GM21723 (cell line): ENCODE data around the gene NDUFAF8.

Experiments
- ATAC-seq: cut with Tn5 transposase; IDR thresholded peaks from one replicate; pipeline ENCODE4 v1.9.1; 2021; ENCODE audit warnings: mild to moderate bottlenecking, moderate library complexity; ENCODE audit not compliant: unreplicated experiment

Gene NDUFAF8

GRCh38 chr17:81238815-81239713 lies at the start of gene NDUFAF8, which contains the start of gene TEPSIN:
NDUFAF8 (plus strand) TSS chr17:81239318; CDS start chr17:81239364, 46 bp downstream.
TEPSIN (minus strand) TSS chr17:81239055; CDS start chr17:81239033, 22 bp downstream.
- peak; percentile 87 for ATAC-seq

DNA sequence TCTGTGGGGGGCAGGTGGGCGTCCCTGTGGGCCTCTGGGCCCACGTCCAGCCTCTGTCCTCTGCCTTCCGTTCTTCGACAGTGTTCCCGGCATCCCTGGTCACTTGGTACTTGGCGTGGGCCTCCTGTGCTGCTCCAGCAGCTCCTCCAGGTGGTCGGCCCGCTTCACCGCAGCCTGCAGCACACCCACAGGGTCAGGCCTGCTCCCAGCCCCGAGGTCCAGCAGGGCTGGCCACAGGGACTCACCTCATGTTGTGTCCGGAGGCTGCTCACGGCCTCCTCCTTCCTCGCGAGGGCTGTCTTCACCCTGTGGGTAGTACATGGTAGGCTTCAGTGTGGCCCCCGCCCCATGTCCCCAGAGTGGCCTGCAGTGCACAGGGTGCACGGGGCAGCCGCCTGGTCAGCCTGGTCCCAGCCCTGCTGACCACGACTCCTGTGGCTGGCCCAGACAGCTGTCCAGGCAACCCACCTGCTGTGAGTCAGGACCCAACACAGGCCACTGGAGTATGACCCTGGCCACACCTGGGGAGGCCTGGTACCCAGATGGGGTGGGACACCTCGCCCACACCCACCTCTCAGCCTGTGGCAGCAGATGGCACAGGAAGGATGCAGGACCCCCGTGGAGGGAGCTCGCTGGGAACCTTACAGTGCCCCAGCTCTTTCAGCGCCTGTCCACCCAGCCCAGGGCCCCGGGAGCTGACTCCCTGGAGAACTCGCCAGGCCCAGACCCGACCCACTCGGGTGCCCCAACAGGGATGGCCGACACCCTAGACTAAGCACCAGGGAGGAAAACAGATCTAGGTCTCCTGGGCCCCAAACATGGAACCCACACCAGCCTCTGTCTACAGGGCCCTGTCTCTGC lies 49.2 kb upstream of the NDUFAF8 start:
- ATAC-seq, result no peak

- no peak for ATAC-seq
Observed at GRCh38 chr17:81190591-81190990, 48.5 kb upstream of the NDUFAF8 start.

DNA sequence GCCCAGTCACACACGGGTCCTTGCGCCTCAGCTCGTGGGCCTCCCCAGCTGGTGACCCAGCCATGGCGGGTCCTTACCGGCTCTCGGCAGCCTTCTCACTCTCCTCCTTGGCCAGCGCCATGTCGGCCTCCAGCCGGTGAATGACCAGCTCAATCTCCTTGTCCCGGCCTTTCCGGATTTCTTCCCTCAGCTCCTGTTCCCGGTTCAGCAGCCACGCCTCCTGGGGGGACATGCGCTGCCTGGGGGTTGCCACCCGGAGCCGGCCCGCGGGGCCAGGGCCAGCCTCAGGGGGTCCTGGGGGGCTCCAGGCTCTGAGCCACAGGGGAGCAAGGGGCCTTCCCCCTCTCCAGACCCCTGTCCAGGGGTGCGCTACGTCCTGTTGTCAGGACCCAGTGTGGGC lies 48.0 kb upstream of the NDUFAF8 start:
- no peak for ATAC-seq

GRCh38 chr17:81191646-81192045 lies 47.5 kb upstream of the NDUFAF8 start:
- no peak for ATAC-seq

GRCh38 chr17:81192386-81193050 lies 46.6 kb upstream of the NDUFAF8 start:
- no peak for ATAC-seq

DNA sequence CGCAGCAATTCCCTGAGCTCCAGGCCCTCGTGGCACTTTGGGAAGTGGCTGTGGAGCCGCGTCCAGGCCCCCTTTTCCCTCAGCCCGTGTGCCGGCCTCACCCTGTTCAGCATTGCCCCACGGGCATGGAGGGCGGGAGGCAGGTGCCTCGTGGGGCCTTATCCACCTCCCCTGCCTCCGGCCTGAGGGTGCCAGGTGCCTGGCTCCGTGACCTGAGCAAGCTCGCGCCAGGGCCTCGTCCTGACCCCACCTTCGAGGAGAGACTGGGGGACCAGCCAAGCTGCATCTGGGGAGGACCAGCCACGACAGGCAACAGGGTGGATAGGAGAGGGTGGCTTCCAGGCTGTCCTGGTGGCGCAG lies 46.1 kb upstream of the NDUFAF8 start:
- ATAC-seq, result no peak

- ATAC-seq, result no peak
Observed at GRCh38 chr17:81193470-81194224, 45.5 kb upstream of the NDUFAF8 start.

DNA sequence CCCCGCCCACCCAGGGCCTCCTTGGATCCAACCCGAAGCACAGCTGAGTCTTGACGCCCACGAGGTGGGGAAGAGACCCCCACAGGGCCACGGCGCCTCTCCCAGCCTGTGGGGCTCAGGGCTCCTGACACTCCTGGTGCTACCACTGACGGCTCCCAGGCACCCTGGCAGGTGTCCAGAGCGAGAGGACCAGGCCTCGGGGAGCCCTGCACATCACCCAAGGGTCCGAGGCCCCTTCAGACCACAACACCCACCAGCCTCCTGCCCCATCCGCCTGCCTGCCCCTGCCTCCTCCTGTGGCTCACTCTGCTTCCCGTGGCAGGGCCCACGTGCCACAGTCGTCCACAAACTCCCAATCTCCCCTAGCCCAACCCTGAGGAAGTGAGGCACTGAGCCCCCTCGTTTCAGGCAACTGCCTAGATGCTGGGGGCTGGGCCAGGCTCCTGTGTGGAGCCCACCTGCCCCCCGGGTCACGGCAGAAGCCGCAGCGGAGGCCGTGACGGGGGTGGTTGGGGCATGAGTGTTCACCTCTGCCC lies 44.8 kb upstream of the NDUFAF8 start:
- no peak for ATAC-seq

GRCh38 chr17:81194941-81195901 lies 43.9 kb upstream of the NDUFAF8 start:
- ATAC-seq, result no peak

DNA sequence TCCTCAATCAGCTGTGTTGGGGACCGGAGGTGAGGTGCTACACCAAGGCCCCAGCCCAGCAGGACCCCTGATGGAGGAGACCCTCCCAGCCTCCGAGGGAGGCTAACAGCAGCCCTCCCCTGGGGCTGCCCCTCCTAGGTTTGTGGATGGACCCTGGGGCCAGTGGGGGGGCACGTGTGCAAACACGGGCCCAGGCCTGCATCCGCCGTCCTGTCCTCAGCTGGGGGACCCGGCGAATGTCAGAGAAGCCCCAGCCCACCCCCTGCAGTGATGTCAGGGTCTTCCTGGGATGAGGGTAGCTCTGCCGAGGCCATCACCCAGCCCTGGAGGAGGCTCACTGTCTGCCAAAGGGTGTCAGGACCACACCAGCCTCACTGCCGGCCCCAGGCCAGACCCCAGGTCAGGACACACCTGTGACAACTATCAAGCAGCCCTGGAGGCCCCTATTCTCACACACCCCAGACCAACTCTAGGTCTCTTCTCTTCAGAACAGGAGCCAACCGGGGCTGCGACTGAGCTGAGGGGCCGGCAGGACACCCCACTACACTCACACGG lies 43.1 kb upstream of the NDUFAF8 start:
- no peak for ATAC-seq

DNA sequence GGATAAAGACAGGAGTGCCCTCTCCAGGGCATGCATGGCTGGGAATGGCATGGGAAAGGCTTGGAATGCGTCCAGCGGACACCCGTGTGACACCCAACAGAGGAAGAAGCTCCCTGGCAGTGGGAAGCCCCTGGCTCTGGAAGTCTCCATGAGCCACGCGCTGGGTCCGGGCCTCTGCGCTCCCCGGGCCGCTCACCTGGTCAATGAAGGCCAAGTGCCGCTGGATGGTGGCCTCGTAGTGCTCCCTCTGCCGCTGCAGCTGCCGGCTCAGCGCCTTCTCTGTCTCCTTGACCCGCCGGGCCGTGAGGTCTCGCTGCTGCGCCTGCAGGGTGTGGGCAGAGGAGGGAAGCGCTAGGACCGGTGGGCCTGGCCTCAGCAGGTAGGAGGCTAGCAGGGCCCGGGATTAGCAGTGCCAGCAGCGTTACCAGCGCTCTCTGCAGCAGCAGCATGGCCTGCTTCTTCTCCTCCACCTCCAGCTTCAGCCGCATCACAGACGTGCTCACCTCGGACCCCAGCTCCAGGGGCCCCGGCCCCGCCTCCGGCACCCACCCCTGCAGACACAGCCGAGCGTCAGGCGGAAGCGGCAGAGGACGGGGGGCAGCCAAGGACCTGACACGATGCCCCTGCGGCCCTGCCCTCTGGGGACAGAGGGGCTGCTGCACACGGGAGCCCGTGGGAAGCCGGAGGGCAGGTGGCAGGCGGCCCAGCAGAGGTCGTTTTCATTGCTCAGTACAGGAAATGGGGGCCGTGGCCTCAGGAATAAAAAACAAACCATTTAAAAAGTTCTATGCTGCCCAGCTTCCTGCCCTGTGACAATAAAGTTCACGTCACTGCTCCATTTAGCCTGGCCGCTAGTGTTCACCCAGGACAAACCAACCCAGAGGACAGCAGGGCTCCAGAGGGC lies 42.4 kb upstream of the NDUFAF8 start:
- ATAC-seq, result no peak

- no peak for ATAC-seq
Observed at GRCh38 chr17:81197409-81197795, 41.7 kb upstream of the NDUFAF8 start.

DNA sequence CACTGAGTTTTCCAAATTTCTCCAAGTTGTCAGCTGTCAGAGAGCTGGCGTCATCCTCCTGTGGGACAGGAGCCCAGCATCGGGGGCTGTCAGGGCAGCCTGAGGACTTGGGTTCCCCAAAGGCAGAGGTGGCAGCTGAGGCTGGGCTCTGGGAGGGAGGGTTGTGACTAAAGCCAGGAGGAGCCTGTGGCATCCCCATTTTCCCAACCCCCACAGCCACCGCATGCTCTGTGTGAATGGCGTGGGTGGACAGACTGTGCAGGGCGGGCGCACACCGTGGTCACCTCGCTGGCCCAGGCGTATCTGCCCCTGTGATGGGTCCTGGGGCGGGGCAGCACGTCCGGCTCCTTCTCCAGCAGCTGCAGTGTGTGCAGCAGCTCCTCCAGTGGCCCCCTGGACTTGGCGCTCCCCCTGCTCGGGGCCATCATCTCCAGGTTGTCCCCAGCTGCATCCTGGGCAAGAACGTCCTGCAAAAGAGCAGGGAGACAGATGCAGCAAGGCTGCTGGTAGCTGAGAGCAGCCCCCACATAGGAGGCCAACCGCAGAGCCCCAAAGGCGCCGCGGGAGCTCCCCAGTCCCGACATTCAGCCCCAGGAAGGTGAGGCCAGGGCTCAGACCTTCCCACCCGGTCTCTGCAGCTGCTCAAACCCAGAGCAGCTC lies 41.2 kb upstream of the NDUFAF8 start:
- no peak for ATAC-seq

- no peak for ATAC-seq
Observed at GRCh38 chr17:81198826-81199481, 40.2 kb upstream of the NDUFAF8 start.

DNA sequence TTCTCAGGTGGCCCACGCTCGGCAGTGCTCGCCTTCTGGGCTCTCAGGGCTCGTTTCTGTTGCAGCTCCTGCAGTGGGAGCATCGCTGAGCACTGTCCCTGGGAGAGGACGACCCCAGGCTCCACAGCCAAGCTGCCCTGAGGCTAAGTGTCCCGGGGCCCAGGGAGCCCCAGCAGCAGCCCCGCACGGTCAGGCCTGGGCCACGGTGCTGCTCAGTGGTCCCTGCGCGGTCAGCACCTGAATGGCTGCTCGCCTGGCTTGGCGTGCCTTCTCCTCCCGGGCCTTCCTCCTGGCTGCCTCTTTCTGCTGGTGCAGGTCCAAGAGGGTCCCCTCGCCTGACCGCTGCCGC lies 39.7 kb upstream of the NDUFAF8 start:
- ATAC-seq, result no peak

DNA sequence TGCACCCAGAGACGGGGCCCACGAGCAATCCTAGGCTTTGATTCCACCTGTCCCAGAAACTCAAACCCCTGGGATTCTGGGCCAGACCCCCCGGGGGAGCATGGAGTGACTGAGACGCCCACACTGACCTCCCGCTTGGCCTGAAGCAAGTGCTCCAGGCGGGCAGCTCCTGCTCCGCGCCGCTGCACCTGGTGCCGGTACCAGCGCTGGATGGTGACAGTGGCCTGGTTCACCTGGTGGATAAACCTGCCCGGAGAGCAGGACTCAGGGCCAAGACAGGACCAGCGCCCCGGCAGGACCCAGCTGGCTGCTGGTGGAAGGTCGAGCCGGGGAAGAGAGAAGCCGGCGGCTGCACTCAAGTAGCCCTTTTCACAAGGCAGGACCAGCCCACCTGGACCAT lies 38.9 kb upstream of the NDUFAF8 start:
- no peak for ATAC-seq
